PFSK-1 (cell line): ENCODE measurements around the gene ADAMTS2.

ENCODE experiments used
- FOXP2 ChIP-seq: optimal IDR thresholded peaks from 2 replicates; pipeline ENCODE3; 2011; ENCODE audit warnings: borderline replicate concordance, control low read depth, inconsistent platforms; ENCODE audit not compliant: insufficient read depth; ENCODE audit errors: extremely low read length, extremely low read depth
- POLR2AphosphoS5 ChIP-seq: IDR thresholded peaks from 2 replicates; pipeline ENCODE4 v1.6.1; 2012; ENCODE audit warnings: low read depth, mild to moderate bottlenecking, control low read depth, low read length, moderate library complexity
- SIN3A ChIP-seq: IDR thresholded peaks from 2 replicates; pipeline ENCODE4 v1.6.1; 2012; ENCODE audit warnings: mild to moderate bottlenecking, low read length, moderate library complexity, borderline replicate concordance; ENCODE audit not compliant: insufficient read depth
- TAF1 ChIP-seq: IDR thresholded peaks from 2 replicates; pipeline ENCODE4 v1.6.1; 2012; ENCODE audit warnings: low read length, control low read depth, borderline replicate concordance; ENCODE audit not compliant: insufficient read depth
- TF ChIP-seq, protein P1 (sequence below), 2 experiments: IDR thresholded peaks; 2 replicates each; pipeline versions ENCODE4 v1.6.1 to v1.8.0; 2011 to 2012; ENCODE audit warnings: low read depth in 2 of 2, low read length in 2 of 2, control low read depth in 1 of 2, inconsistent platforms in 1 of 2, mild to moderate bottlenecking in 1 of 2, moderate library complexity in 1 of 2; ENCODE audit not compliant: insufficient read depth in 1 of 2

Gene ADAMTS2

DNA sequence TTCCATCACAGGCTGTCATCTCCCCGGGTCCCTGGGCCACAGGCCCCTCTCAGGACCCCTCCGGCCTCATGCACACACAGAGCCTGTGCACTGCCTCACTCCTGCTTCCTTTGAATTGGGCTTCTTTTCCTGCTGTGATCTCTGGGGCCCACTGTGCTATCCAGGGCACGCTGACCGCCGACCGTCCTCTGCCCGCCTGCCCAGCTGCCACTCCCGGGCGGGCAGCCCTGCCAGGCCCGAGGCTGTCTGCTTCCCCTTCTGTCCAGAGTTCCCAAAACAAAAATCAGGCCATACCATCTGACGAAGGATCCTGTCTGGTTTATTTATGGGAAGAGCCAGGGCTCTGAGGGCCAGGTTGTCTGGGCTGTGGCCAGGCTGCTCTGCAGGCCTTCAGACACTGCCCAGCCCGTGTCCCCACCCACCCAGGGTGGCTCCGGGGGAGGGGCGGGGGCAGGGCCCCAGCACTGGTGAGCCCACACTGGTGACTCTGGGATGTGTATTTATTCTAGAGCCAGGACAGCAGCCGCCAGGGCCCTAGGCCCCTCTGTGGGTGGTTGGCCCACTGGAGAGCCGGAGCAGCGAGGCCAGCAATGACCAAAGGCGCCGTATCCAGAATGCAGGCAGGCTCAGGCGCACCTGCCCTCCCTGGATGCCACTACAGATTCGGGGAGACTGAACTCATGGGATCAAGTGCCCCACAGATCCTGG is 57.0 kb downstream of the ADAMTS2 start:
- TF ChIP-seq, protein P1, sequence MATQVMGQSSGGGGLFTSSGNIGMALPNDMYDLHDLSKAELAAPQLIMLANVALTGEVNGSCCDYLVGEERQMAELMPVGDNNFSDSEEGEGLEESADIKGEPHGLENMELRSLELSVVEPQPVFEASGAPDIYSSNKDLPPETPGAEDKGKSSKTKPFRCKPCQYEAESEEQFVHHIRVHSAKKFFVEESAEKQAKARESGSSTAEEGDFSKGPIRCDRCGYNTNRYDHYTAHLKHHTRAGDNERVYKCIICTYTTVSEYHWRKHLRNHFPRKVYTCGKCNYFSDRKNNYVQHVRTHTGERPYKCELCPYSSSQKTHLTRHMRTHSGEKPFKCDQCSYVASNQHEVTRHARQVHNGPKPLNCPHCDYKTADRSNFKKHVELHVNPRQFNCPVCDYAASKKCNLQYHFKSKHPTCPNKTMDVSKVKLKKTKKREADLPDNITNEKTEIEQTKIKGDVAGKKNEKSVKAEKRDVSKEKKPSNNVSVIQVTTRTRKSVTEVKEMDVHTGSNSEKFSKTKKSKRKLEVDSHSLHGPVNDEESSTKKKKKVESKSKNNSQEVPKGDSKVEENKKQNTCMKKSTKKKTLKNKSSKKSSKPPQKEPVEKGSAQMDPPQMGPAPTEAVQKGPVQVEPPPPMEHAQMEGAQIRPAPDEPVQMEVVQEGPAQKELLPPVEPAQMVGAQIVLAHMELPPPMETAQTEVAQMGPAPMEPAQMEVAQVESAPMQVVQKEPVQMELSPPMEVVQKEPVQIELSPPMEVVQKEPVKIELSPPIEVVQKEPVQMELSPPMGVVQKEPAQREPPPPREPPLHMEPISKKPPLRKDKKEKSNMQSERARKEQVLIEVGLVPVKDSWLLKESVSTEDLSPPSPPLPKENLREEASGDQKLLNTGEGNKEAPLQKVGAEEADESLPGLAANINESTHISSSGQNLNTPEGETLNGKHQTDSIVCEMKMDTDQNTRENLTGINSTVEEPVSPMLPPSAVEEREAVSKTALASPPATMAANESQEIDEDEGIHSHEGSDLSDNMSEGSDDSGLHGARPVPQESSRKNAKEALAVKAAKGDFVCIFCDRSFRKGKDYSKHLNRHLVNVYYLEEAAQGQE (IDR thresholded peaks at IDR 0.05; ENCODE audit: insufficient read depth in 1 of 2, low read depth in 2 of 2, low read length in 2 of 2), result no peak
- TF ChIP-seq FOXP2, result no peak
- TF ChIP-seq POLR2AphosphoS5, result no peak
- TF ChIP-seq SIN3A, result no peak
- no peak for TF ChIP-seq TAF1

DNA sequence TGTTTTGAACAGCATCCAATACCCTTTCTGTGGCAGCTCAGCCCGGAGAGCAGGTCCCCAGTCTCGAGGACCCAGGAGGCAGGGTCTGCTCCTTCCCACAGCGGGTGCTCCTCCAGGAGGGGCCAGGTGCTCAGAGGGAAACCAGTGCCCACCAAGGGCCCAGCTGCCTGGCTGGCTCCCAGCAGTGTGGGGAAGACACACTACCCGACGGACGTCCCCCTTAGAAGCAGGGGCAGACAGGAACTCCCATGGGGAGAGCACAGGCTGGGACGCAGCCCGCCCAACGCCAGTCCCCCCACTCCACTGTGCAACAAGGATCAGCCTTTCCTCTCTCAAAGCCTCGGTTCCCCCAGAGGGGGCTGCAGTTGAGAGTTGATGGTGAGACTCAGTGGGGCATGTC is 57.6 kb downstream of the ADAMTS2 start:
- TF ChIP-seq SIN3A (no peak), POLR2AphosphoS5 (no peak), FOXP2 (no peak)

DNA sequence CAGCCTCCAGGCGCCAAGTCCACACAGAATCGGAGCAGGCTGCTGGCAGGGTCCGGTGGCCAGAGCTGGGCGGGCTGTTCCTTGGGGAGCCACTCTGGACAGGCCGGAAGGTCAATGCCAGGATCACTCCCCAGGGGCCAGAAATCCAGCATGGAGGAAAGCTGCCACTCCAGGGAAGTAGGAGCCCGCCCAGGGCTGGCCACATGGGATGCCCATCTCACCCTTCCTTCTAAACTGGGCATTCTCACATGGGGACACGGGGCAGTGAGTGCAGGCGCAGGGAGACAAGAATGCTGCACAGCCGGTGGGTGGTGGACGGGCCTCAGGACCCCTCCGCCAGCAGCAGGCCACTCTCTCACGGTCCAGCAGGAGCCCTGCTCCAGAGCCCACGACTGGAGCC is 58.2 kb downstream of the ADAMTS2 start:
- TF ChIP-seq, protein P1 (IDR thresholded peaks at IDR 0.05; ENCODE audit: insufficient read depth in 1 of 2, low read depth in 2 of 2, low read length in 2 of 2), result no peak
- TF ChIP-seq SIN3A, result no peak
- TF ChIP-seq TAF1, result no peak
- TF ChIP-seq POLR2AphosphoS5, result no peak
- TF ChIP-seq FOXP2, result no peak

DNA sequence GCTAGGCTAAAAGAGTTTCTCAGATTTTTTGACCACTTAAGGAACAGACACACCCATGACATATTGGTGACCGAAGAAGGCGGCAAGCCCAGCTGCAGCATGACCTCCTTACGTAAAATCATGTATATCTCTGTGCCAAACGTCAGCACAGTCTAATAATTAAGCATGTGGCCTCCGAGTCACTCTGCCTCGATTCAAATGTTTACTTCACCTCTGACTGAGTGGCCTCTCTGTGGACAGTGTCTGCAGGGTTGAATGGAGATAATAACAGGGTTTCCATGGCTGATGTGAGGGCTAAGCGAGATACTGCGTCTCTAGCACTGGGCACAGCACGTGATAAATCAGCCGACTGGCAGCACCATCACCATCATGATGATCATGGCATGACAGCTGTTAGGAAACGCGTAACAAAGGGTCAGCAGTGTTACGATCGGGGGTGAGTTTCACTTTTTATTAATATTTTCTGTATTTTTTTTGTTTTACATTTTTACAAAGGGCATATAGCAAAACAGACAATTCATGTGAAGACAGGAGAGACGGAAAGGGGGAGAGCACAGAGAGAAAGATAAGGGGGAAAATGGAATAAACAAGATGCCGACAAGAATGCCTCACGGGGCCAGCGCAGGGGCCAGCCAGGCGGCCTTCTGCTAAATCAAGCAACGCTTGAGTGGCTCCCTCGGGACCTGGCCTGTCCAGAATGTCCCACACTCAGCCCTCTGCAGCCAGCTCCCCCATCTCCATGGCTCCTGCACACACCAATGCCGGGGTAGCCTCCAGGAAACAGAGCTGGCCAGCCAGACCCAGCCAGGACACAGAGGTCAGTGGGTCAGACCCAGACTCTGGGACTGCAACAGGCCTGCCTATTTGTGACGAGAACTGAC is 60.3 kb downstream of the ADAMTS2 start:
- TF ChIP-seq SIN3A (no peak), POLR2AphosphoS5 (no peak), TAF1 (no peak), FOXP2 (no peak)
- TF ChIP-seq, protein P1 (IDR thresholded peaks at IDR 0.05; ENCODE audit: insufficient read depth in 1 of 2, low read depth in 2 of 2, low read length in 2 of 2), result no peak

DNA sequence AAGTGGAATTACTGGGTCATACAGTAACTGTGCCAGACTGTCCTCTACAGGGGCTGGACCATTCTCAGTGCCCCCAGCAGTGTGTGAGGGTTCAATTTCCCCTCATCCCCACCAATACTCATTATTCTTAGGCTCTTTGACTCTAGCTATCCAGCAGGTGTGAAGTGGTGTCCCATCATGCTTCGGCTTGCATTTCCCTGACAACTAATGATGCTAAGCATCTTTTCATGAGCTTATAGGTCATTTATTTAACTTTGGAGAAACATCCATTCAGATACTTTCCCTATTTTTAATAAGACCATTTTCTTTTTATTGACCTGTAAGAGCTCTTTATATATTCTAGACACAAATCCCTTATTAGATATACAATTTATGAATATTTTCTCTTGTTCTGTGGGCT is 63.6 kb downstream of the ADAMTS2 start:
- TF ChIP-seq POLR2AphosphoS5, result no peak
- TF ChIP-seq, protein P1 (IDR thresholded peaks at IDR 0.05; ENCODE audit: insufficient read depth in 1 of 2, low read depth in 2 of 2, low read length in 2 of 2), result no peak
- no peak for TF ChIP-seq SIN3A
- no peak for TF ChIP-seq TAF1
- no peak for TF ChIP-seq FOXP2
